NCI-H187 (cell line): ENCODE data around the gene GYS2.

Experiments used
- DNase-seq, 2 experiments: peaks; one replicate each; lab custom pipeline; 2025; lab: John Stamatoyannopoulos, UW

Gene GYS2

DNA sequence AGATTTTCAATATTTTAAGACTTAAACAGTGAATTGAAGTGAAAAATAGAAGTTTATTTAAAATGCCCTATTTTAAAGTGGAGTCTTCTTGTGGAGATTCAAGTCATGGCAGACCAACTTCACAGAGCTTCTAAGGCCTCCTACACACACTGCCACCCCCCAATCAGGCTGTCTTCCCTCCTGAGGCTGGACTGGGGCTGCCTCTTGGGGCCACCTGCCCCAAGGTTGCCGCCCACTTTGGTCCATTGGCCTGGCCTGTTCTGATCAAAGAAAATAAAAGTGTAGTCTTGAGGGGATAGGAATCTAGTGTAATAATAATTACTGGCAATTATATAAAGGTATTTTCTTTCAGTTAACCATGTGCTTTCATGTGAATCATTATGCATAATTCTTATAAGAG lies 101.8 kb downstream of the GYS2 start:
- DNase-seq: no peak

- no peak for DNase-seq
Measured at GRCh38 chr12:21502164-21502496, 102.5 kb downstream of the GYS2 start.

DNA sequence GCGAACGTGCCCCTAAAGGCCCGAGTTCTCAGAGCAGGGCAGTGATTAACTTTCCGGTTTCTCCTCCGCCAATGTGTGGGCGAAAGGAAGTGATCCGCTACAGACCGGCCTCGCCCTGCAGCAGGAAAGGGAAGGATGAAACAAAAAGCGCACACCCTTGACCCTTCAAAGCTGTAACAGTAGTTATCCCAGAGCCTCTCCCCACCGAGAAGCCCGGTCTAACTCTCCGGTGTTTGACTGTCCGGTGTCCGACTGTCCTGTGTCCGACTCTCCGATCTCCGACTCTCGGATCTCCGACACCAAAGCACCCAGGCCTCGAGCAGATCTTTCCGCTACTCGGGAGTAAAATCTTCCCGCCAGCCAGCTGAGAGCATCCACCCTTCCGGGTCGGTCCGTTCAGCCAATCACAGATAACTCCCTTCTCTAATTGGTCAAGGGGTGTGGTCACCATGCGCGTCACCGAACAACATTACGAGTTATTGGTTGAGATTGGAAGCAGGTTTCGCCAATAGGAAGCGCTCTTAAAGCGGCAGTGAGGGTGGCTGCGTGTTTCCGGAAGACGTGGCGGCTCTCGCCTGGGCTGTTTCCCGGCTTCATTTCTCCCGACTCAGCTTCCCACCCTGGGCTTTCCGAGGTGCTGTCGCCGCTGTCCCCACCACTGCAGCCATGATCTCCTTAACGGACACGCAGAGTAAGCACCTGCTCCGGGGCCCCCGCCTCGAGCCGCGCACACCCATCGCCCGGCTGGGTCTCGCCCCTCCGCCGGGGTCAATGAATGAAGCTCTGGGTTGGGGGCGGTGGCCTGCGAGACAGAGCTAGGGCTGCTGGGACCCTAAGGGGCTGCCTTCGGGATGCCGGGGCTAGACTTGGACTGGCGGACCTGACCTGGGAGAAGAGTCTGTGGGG lies 103.1 kb downstream of the GYS2 start, which contains the start of the genes GOLT1B and RECQL:
GOLT1B (plus strand) TSS at position 532 of the 906 bp plus-strand sequence; CDS start at position 667, 135 bp downstream.
RECQL (minus strand) TSS at position 378 of the 906 bp plus-strand sequence. CDS start 2,065 bp downstream, outside the sequence.
- peak; percentile 78 to 91 for DNase-seq

- no peak for DNase-seq
Measured at GRCh38 chr12:21500786-21501257, 103.8 kb downstream of the GYS2 start.

DNA sequence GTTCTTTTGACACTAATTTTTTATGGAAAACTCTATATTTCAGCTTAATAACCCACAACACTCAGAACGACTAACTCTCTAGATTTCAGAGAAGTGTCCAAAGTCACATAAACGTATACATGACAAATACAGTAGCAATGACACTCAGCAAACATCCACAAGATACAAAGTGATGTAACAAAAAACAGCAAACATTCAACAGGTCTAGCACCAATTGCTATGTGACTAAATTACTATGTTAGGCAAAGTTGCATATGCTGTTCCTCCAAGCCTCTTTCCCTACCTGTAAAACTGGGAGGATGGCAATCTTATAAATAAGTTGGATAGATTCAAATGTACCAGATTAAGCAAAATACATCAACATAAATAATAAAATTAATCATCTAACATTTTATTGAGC lies 104.9 kb downstream of the GYS2 start:
- DNase-seq: no peak
